ENCODE data around the gene GFRA1. TPM values are rescaled to one million over a fixed set of nuclear protein-coding genes. Genes with fewer than 3 reads are reported as not detected.
A peak's percentile ranks its signal among the peaks of the same experiment; 100 is the strongest.

Gene GFRA1
- total and polyA plus RNA-seq, 7 experiments from 2014 or later = not detected

GRCh38 chr10:116026725-116027124 lies 246.3 kb downstream of the GFRA1 start:
- Mint-ChIP-seq H3K27me3 (peaks cover 0 to 4% (median 0%) of the 10 kb centered on the region in 5 donors), H3K36me3 (no peaks in the 10 kb centered on the region), H3K4me3 (no peak overlapping the region), H3K27ac (no peak overlapping the region), H3K4me1 (no peaks in the 10 kb centered on the region), H3K9me3 (peaks cover 0 to 13% (median 7%) of the 10 kb centered on the region in 11 donors)
- ATAC-seq = no peak
- ChIA-PET CTCF (no interaction called here), POLR2A (no interaction called here)
- Histone ChIP-seq H3K36me3 (ENCODE audit: control insufficient read depth in 2 of 3, insufficient read depth in 3 of 3, low read length in 3 of 3) (no peaks in the 10 kb centered on the region), H3K4me1 (ENCODE audit: control insufficient read depth in 2 of 2, insufficient read depth in 2 of 2, low read length in 2 of 2) (no peaks in the 10 kb centered on the region), H3K4me3 (ENCODE audit: low read length) (no peak overlapping the region), H3K27me3 (ENCODE audit: control insufficient read depth in 2 of 2, insufficient read depth in 2 of 2, low read length in 2 of 2) (no peaks in the 10 kb centered on the region), H3K9me3 (ENCODE audit: control insufficient read depth in 2 of 3, low read length in 3 of 3) (no peaks in the 10 kb centered on the region), H3K27ac (ENCODE audit: low read depth, low read length) (no peak overlapping the region)
- intact Hi-C loops (cut with micrococcal nuclease) = no loop called here
- DNase-seq = no peak

- H3K4me3 Mint-ChIP-seq = no peak overlapping the region
- H3K4me1 Mint-ChIP-seq = no peaks in the 10 kb centered on the region
- intact Hi-C loops (cut with micrococcal nuclease) = no loop called here
- peaks cover 0 to 11% (median 6%) of the 10 kb centered on the region in 11 donors for H3K9me3 Mint-ChIP-seq
- POLR2A ChIA-PET = no interaction called here
- H3K27ac Mint-ChIP-seq = no peak overlapping the region
- Histone ChIP-seq H3K4me1 (ENCODE audit: control insufficient read depth in 2 of 2, insufficient read depth in 2 of 2, low read length in 2 of 2) (no peaks in the 10 kb centered on the region), H3K4me3 (ENCODE audit: low read length) (no peak overlapping the region), H3K27me3 (ENCODE audit: control insufficient read depth in 2 of 2, insufficient read depth in 2 of 2, low read length in 2 of 2) (no peaks in the 10 kb centered on the region), H3K36me3 (ENCODE audit: control insufficient read depth in 2 of 3, insufficient read depth in 3 of 3, low read length in 3 of 3) (no peaks in the 10 kb centered on the region), H3K27ac (ENCODE audit: low read depth, low read length) (no peak overlapping the region), H3K9me3 (ENCODE audit: control insufficient read depth in 2 of 3, low read length in 3 of 3) (no peaks in the 10 kb centered on the region)
- ATAC-seq = peak; percentile 16
- CTCF ChIA-PET = no interaction called here
- H3K27me3 Mint-ChIP-seq = peaks cover 0 to 4% (median 0%) of the 10 kb centered on the region in 5 donors
- no peak for DNase-seq
- H3K36me3 Mint-ChIP-seq = no peaks in the 10 kb centered on the region
Measured at GRCh38 chr10:116026315-116026714, 246.7 kb downstream of the GFRA1 start.

- no peaks in the 10 kb centered on the region for H3K27me3 ChIP-seq (ENCODE audit: control insufficient read depth in 2 of 2, insufficient read depth in 2 of 2, low read length in 2 of 2)
- intact Hi-C loops (cut with micrococcal nuclease) = no loop called here
- Mint-ChIP-seq H3K4me3 (no peak overlapping the region), H3K27ac (no peak overlapping the region), H3K27me3 (peaks cover 0 to 4% (median 0%) of the 10 kb centered on the region in 5 donors), H3K36me3 (no peaks in the 10 kb centered on the region), H3K4me1 (no peaks in the 10 kb centered on the region), H3K9me3 (peaks cover 0 to 14% (median 5%) of the 10 kb centered on the region in 11 donors)
- no peaks in the 10 kb centered on the region for H3K9me3 ChIP-seq (ENCODE audit: control insufficient read depth in 2 of 3, low read length in 3 of 3)
- H3K4me3 ChIP-seq (ENCODE audit: low read length) = no peak overlapping the region
- no peak overlapping the region for H3K27ac ChIP-seq (ENCODE audit: low read depth, low read length)
- H3K36me3 ChIP-seq (ENCODE audit: control insufficient read depth in 2 of 3, insufficient read depth in 3 of 3, low read length in 3 of 3) = no peaks in the 10 kb centered on the region
- ATAC-seq = no peak
- DNase-seq = no peak
- ChIA-PET CTCF (no interaction called here), POLR2A (no interaction called here)
- no peaks in the 10 kb centered on the region for H3K4me1 ChIP-seq (ENCODE audit: control insufficient read depth in 2 of 2, insufficient read depth in 2 of 2, low read length in 2 of 2)
Measured at GRCh38 chr10:116024271-116024878, 248.6 kb downstream of the GFRA1 start.

- DNase-seq = no peak
- H3K9me3 Mint-ChIP-seq = peaks cover 2 to 20% (median 6%) of the 10 kb centered on the region in 11 donors
- Histone ChIP-seq H3K27ac (ENCODE audit: low read depth, low read length) (no peak overlapping the region), H3K36me3 (ENCODE audit: control insufficient read depth in 2 of 3, insufficient read depth in 3 of 3, low read length in 3 of 3) (no peaks in the 10 kb centered on the region), H3K27me3 (ENCODE audit: control insufficient read depth in 2 of 2, insufficient read depth in 2 of 2, low read length in 2 of 2) (no peaks in the 10 kb centered on the region), H3K4me1 (ENCODE audit: control insufficient read depth in 2 of 2, insufficient read depth in 2 of 2, low read length in 2 of 2) (no peaks in the 10 kb centered on the region), H3K9me3 (ENCODE audit: control insufficient read depth in 2 of 3, low read length in 3 of 3) (no peaks in the 10 kb centered on the region), H3K4me3 (ENCODE audit: low read length) (no peak overlapping the region)
- H3K27ac Mint-ChIP-seq = no peak overlapping the region
- no peaks in the 10 kb centered on the region for H3K36me3 Mint-ChIP-seq
- H3K27me3 Mint-ChIP-seq = peaks cover 0 to 6% (median 0%) of the 10 kb centered on the region in 5 donors
- no peak for ATAC-seq
- CTCF ChIA-PET = no interaction called here
- intact Hi-C loops (cut with micrococcal nuclease) = no loop called here
- H3K4me3 Mint-ChIP-seq = no peak overlapping the region
- no peaks in the 10 kb centered on the region for H3K4me1 Mint-ChIP-seq
- POLR2A ChIA-PET = no interaction called here
Measured at GRCh38 chr10:116017405-116017804, 255.6 kb downstream of the GFRA1 start.

GRCh38 chr10:116015583-116016333 lies 257.2 kb downstream of the GFRA1 start:
- intact Hi-C loops (cut with micrococcal nuclease) = no loop called here
- H3K9me3 Mint-ChIP-seq = peaks cover 2 to 14% (median 6%) of the 10 kb centered on the region in 11 donors

GRCh38 chr10:116014871-116015582 lies 258.0 kb downstream of the GFRA1 start:
- no peaks in the 10 kb centered on the region for H3K36me3 ChIP-seq (ENCODE audit: control insufficient read depth in 2 of 3, insufficient read depth in 3 of 3, low read length in 3 of 3)
- H3K4me1 ChIP-seq (ENCODE audit: control insufficient read depth in 2 of 2, insufficient read depth in 2 of 2, low read length in 2 of 2) = no peaks in the 10 kb centered on the region
- peaks cover 0 to 12% (median 6%) of the 10 kb centered on the region in 11 donors for H3K9me3 Mint-ChIP-seq
- no peak overlapping the region for H3K4me3 ChIP-seq (ENCODE audit: low read length)
- no peaks in the 10 kb centered on the region for H3K9me3 ChIP-seq (ENCODE audit: control insufficient read depth in 2 of 3, low read length in 3 of 3)
- DNase-seq (no peak), ATAC-seq (no peak)
- CTCF ChIA-PET = no interaction called here
- POLR2A ChIA-PET = no interaction called here
- no peaks in the 10 kb centered on the region for H3K4me1 Mint-ChIP-seq
- no peak overlapping the region for H3K27ac ChIP-seq (ENCODE audit: low read depth, low read length)
- H3K4me3 Mint-ChIP-seq = no peak overlapping the region
- intact Hi-C loops (cut with micrococcal nuclease) = no loop called here
- H3K27me3 ChIP-seq (ENCODE audit: control insufficient read depth in 2 of 2, insufficient read depth in 2 of 2, low read length in 2 of 2) = no peaks in the 10 kb centered on the region
- peaks cover 0 to 6% (median 0%) of the 10 kb centered on the region in 5 donors for H3K27me3 Mint-ChIP-seq
- no peak overlapping the region for H3K27ac Mint-ChIP-seq
- H3K36me3 Mint-ChIP-seq = no peaks in the 10 kb centered on the region

More at GRCh38 chr10:116015583-116016333, 257.2 kb downstream of the GFRA1 start:
- ATAC-seq (no peak), DNase-seq (no peak)
- H3K36me3 Mint-ChIP-seq = no peaks in the 10 kb centered on the region
- no peaks in the 10 kb centered on the region for H3K4me1 ChIP-seq (ENCODE audit: control insufficient read depth in 2 of 2, insufficient read depth in 2 of 2, low read length in 2 of 2)
- no peak overlapping the region for H3K4me3 Mint-ChIP-seq
- peaks cover 0 to 6% (median 0%) of the 10 kb centered on the region in 5 donors for H3K27me3 Mint-ChIP-seq
- ChIA-PET POLR2A (no interaction called here), CTCF (no interaction called here)
- H3K4me1 Mint-ChIP-seq = no peaks in the 10 kb centered on the region
- H3K36me3 ChIP-seq (ENCODE audit: control insufficient read depth in 2 of 3, insufficient read depth in 3 of 3, low read length in 3 of 3) = no peaks in the 10 kb centered on the region
- no peak overlapping the region for H3K4me3 ChIP-seq (ENCODE audit: low read length)
- no peaks in the 10 kb centered on the region for H3K27me3 ChIP-seq (ENCODE audit: control insufficient read depth in 2 of 2, insufficient read depth in 2 of 2, low read length in 2 of 2)
- H3K27ac Mint-ChIP-seq = no peak overlapping the region
- no peak overlapping the region for H3K27ac ChIP-seq (ENCODE audit: low read depth, low read length)
- H3K9me3 ChIP-seq (ENCODE audit: control insufficient read depth in 2 of 3, low read length in 3 of 3) = no peaks in the 10 kb centered on the region
